Psoas muscle (tissue), 8 donors: Measurements from ENCODE around the gene LTBP4. TPM values are rescaled to one million over a fixed set of nuclear protein-coding genes. Genes with fewer than 3 reads are reported as not detected.
"Not testable (repeated sequence)": the region's sequence is repeated elsewhere in the genome, so short reads cannot be mapped to it uniquely, and the experiment has no call there.

ENCODE experiments used
- ATAC-seq, 4 donors: fragments of 200-7000 bp; cut with Tn5 transposase; one replicate each; pipeline ENCODE4 v1.9.1; 2020; ENCODE audit warnings: moderate library complexity in 3 of 4, mild to moderate bottlenecking in 2 of 4
- DNase-seq, 2 donors: peaks; one replicate each; pipeline ENCODE4 v3.0.0-alpha.2; 2020
- H3K27ac ChIP-seq: fragments of 200-600 bp; one replicate; pipeline ENCODE4 v1.8.0; 2022
- H3K27me3 ChIP-seq, 3 donors: fragments of 200-600 bp in 1 of 3; one replicate each; pipeline versions ENCODE4 v1.6.1 to v1.8.0; 2013 to 2022; ENCODE audit warnings: low read length in 2 of 3, mild to moderate bottlenecking in 2 of 3, moderate library complexity in 1 of 3; ENCODE audit not compliant: insufficient read depth in 3 of 3
- H3K36me3 ChIP-seq, 2 donors: fragments of 200-600 bp in 1 of 2; one replicate each; pipeline versions ENCODE4 v1.6.1 to v1.8.0; 2013 to 2022; ENCODE audit warnings: low read depth in 1 of 2, mild to moderate bottlenecking in 1 of 2, moderate library complexity in 1 of 2; ENCODE audit not compliant: insufficient read depth in 1 of 2
- H3K4me1 ChIP-seq: fragments of 200-600 bp; one replicate; pipeline ENCODE4 v1.8.0; 2022
- H3K4me3 ChIP-seq: fragments of 200-600 bp; one replicate; pipeline ENCODE4 v1.8.0; 2022; ENCODE audit warnings: mild to moderate bottlenecking
- H3K9me3 ChIP-seq: fragments of 200-600 bp; one replicate; pipeline ENCODE4 v1.8.0; 2022
- CTCF ChIP-seq: fragments of 200-600 bp; IDR thresholded peaks from one replicate; pipeline ENCODE4 v1.8.0; 2022; ENCODE audit warnings: antibody characterized with exemption
- WGBS, 3 donors: extraction: QIAGEN DNeasy Blood & Tissue Kit; methylation state at CpG; one replicate each; pipeline versions ENCODE4 v1.1.6 to v1.1.7; 2013; 5-methylcytosine and 5-hydroxymethylcytosine counted together
- intact Hi-C, 2 donors: fragments of 100-400 bp; cut with DNase I; formaldehyde crosslinking; loops; one replicate each; pipeline versions ENCODE4 v1.11.0 to v1.14.2; 2022
- polyA plus RNA-seq, 3 donors: library from polyadenylated mRNA; stranded (reverse); fragments of 200-250 nt; gene quantifications; one replicate each; pipeline ENCODE4 v1.2.3, GENCODE V29; 2013
- total RNA-seq, 4 donors: library from RNA; stranded (reverse); fragmentation: NEBNext Ultra II Directional in 2 of 4; extraction: Animal tissue kit (Norgen Biotek cat#: 25700) in 2 of 4; gene quantifications; one replicate each; pipeline versions ENCODE4 v1.2.1 to v1.2.4, GENCODE V29; 2021 to 2023
- donor health status: healthy with polysubstance abuse.
- donor health status: DM: no; HTN: no; CAD: no; lungs with moderate emphysema.
- donor health status: Bipolar disorder and iron deficiency.
- donor health status: healthy.
- donor health status: DM: yes; HTN: yes; CAD: no.
- donor health status: DM: no; HTN: no; CAD: no.
- donor health status: DM: no; HTN: no; CAD: no.
- donor health status: DM: yes; HTN: yes; CAD: no.

LTBP4 gene
- total and polyA plus RNA-seq, 7 donors: 16.0 to 55.8 (median 24.1) TPM

GRCh38 chr19:40561947-40562346 is 39.2 kb upstream of the LTBP4 start:
- ATAC-seq: no peak
- intact Hi-C loops: no loop called here
- no peak for TF ChIP-seq CTCF
- no peaks in the 10 kb centered on the region for H3K36me3 ChIP-seq
- no peaks in the 10 kb centered on the region for H3K9me3 ChIP-seq
- H3K4me1 ChIP-seq: no peaks in the 10 kb centered on the region
- H3K27me3 ChIP-seq: peaks cover 0 to 37% (median 11%) of the 10 kb centered on the region in 3 donors
- no peak for DNase-seq
- no peak overlapping the region for H3K27ac ChIP-seq
- H3K4me3 ChIP-seq: no peak overlapping the region
- 72 to 83% (median 77%) methylated on average over 4 of the region's 4 CpGs for WGBS, 3 donors

GRCh38 chr19:40564535-40564934 is 36.6 kb upstream of the LTBP4 start:
- H3K4me3 ChIP-seq, H3K4me1 ChIP-seq, DNase-seq, intact Hi-C loops, H3K9me3 ChIP-seq, ATAC-seq, H3K36me3 ChIP-seq, H3K27ac ChIP-seq: not testable (repeated sequence)
- peaks cover 0 to 53% (median 15%) of the 10 kb centered on the region in 3 donors for H3K27me3 ChIP-seq
- 79 to 89% (median 85%) methylated on average over 1 of the region's 1 CpG for WGBS, 3 donors

- DNase-seq (no peak), ATAC-seq (no peak)
- intact Hi-C loops: no loop called here
- WGBS, 3 donors: 55 to 65% (median 58%) methylated on average over 6 to 7 of the region's 7 CpGs
- no peak for TF ChIP-seq CTCF
- Histone ChIP-seq H3K27me3 (peaks cover 0 to 53% (median 12%) of the 10 kb centered on the region in 3 donors), H3K27ac (no peak overlapping the region), H3K4me3 (no peak overlapping the region), H3K4me1 (peaks cover 7% of the 10 kb centered on the region), H3K9me3 (no peaks in the 10 kb centered on the region), H3K36me3 (no peaks in the 10 kb centered on the region)
Observed at GRCh38 chr19:40565355-40565754, 35.8 kb upstream of the LTBP4 start.

GRCh38 chr19:40565910-40566495 is 35.2 kb upstream of the LTBP4 start:
- H3K27me3 ChIP-seq: peaks cover 0 to 53% (median 12%) of the 10 kb centered on the region in 3 donors
- no peak overlapping the region for H3K4me3 ChIP-seq
- TF ChIP-seq CTCF: no peak
- peaks cover 7% of the 10 kb centered on the region for H3K4me1 ChIP-seq
- DNase-seq (no peak), ATAC-seq (no peak)
- 60 to 64% (median 64%) methylated on average over 13 to 14 of the region's 14 CpGs for WGBS, 3 donors
- H3K36me3 ChIP-seq: no peaks in the 10 kb centered on the region
- intact Hi-C loops: no loop called here
- H3K27ac ChIP-seq: no peak overlapping the region
- no peaks in the 10 kb centered on the region for H3K9me3 ChIP-seq

- Histone ChIP-seq H3K36me3 (no peaks in the 10 kb centered on the region), H3K4me1 (peaks cover 7% of the 10 kb centered on the region), H3K4me3 (peak overlapping the region; percentile 58), H3K9me3 (no peaks in the 10 kb centered on the region), H3K27me3 (peaks cover 0 to 53% (median 12%) of the 10 kb centered on the region in 3 donors), H3K27ac (no peak overlapping the region)
- WGBS, 3 donors: 23 to 30% (median 30%) methylated on average over 18 to 20 of the region's 20 CpGs
- DNase-seq: no peak
- TF ChIP-seq CTCF: no peak
- intact Hi-C loops: no loop called here
- ATAC-seq: no peak
Observed at GRCh38 chr19:40567040-40567749, 34.0 kb upstream of the LTBP4 start.
